Inflammatory macrophage treated with lipopolysaccharide for 1 hour (primary cell): Measurements from ENCODE around the gene SNX33.
A peak's percentile ranks its signal among the peaks of the same experiment; 100 is the strongest.
"Not testable (repeated sequence)": the region's sequence is repeated elsewhere in the genome, so short reads cannot be mapped to it uniquely, and the experiment has no call there.

Source experiments
- DNase-seq, 2 donors: peaks; one replicate each; pipeline ENCODE4 v3.0.0-alpha.2; 2020 to 2022

The SNX33 gene

GRCh38 chr15:75647370-75648155 is at the start of gene SNX33:
SNX33 (plus strand) TSS chr15:75647912; CDS start chr15:75649103, 1,191 bp downstream.
- DNase-seq, result peak; percentile 68 to 69

- DNase-seq, result no peak
Observed at GRCh38 chr15:75598361-75598760, 49.4 kb upstream of the SNX33 start.

- DNase-seq, result no peak
Observed at GRCh38 chr15:75599401-75599800, 48.3 kb upstream of the SNX33 start.

GRCh38 chr15:75606026-75606425 is 41.7 kb upstream of the SNX33 start:
- DNase-seq, result no peak

GRCh38 chr15:75606711-75607699 is 40.7 kb upstream of the SNX33 start:
- no peak for DNase-seq

GRCh38 chr15:75616766-75617165 is 30.9 kb upstream of the SNX33 start:
- no peak for DNase-seq

- peak; percentile 20 to 33 for DNase-seq
Observed at GRCh38 chr15:75620058-75620820, 27.5 kb upstream of the SNX33 start.

GRCh38 chr15:75620841-75621391 is 26.8 kb upstream of the SNX33 start:
- DNase-seq, result peak; percentile 40 to 46

GRCh38 chr15:75622505-75622904 is 25.2 kb upstream of the SNX33 start:
- DNase-seq, result no peak

GRCh38 chr15:75625542-75626347 is 22.0 kb upstream of the SNX33 start, which contains the start of gene SNUPN:
SNUPN (minus strand) TSS chr15:75625725; CDS start chr15:75621051, 4,674 bp downstream.
- peak; percentile 90 to 92 for DNase-seq

- no peak for DNase-seq
Observed at GRCh38 chr15:75631935-75632334, 15.8 kb upstream of the SNX33 start.

- DNase-seq, result not testable (repeated sequence)
Observed at GRCh38 chr15:75633922-75634321, 13.8 kb upstream of the SNX33 start.

GRCh38 chr15:75636026-75636425 is 11.7 kb upstream of the SNX33 start:
- no peak for DNase-seq

GRCh38 chr15:75637245-75638009 is 10.3 kb upstream of the SNX33 start:
- DNase-seq, result no peak

- peak; percentile 71 to 72 for DNase-seq
Observed at GRCh38 chr15:75639191-75639708, 8.5 kb upstream of the SNX33 start.

- DNase-seq, result peak; percentile 97
Observed at GRCh38 chr15:75639709-75640482, 7.8 kb upstream of the SNX33 start, which contains the start of gene IMP3. IMP3 (minus strand) TSS chr15:75640224; CDS start chr15:75640168, 56 bp downstream.

GRCh38 chr15:75640483-75641178 is 7.1 kb upstream of the SNX33 start:
- DNase-seq, result peak; percentile 16 to 22

- no peak for DNase-seq
Observed at GRCh38 chr15:75641179-75641503, 6.6 kb upstream of the SNX33 start.

GRCh38 chr15:75641603-75642002 is 6.1 kb upstream of the SNX33 start:
- DNase-seq, result no peak
